HCEC 1CT (cell line): ENCODE data around the gene BUB1.
"Not testable (repeated sequence)": the region's sequence is repeated elsewhere in the genome, so short reads cannot be mapped to it uniquely, and the experiment has no call there.

Experiments
- DNase-seq: peaks from one replicate; pipeline ENCODE4 v3.0.0-alpha.2; 2017

The BUB1 gene

GRCh38 chr2:110653861-110654260 lies 24.0 kb downstream of the BUB1 start:
- no peak for DNase-seq

DNA sequence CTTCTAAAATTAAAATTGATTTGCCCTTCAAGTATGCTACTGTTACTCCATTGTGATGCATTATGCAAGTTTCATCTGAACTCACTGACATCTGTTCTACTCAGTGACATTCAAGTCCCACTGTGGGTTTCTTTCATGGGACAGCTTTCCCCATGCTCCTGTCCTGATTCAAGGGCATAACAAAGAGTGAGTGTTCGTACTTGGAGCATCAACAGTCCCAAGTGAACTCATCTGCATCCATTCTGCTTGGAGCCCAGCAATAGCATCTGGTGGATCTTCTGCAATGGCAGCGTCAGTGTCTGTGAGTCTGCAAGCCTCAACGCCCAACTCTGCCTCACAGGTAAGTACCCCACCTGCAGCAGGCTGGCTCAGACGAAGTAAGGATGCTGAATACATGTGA lies 27.5 kb downstream of the BUB1 start:
- no peak for DNase-seq

- DNase-seq = no peak
These were observed 30.1 kb downstream of the BUB1 start for GRCh38 chr2:110647777-110648176.

DNA sequence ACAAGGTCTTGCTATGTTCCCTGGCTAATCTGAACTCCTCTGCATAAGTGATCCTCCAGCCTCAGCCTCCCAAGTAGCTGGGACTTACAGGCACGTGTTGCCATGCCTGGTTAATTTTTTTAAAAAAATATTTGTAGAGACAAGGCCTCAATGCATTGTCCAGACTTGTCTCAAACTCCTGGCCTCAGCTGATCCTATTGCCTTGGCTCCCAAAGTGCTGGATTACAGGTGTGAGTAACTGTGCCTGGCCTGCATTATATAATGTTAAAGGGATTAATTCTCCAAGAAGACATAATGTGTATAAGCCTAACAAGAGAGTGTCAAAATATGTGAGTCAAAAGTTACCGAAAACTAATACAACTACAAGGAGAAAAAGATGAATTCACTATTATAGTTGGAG lies 32.2 kb downstream of the BUB1 start:
- no peak for DNase-seq

DNA sequence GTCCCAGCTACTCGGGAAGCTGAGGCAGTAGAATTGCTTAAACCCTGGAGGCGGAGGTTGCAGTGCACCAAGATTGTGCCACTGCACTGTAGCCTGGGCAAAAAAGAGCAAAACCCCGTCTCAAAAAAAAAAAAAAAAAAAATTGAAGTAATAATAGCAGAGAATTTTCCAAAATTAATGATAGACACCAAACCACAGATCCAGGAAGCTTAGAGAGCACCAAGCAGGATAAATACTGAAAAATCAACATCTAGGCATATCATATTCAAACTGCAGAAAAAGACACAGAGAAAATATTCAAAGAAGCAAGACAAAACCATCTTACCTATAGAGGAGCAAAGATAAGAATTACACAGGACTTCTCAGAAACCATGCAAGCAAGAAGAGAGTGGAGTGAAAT lies 33.5 kb downstream of the BUB1 start:
- DNase-seq = no peak

DNA sequence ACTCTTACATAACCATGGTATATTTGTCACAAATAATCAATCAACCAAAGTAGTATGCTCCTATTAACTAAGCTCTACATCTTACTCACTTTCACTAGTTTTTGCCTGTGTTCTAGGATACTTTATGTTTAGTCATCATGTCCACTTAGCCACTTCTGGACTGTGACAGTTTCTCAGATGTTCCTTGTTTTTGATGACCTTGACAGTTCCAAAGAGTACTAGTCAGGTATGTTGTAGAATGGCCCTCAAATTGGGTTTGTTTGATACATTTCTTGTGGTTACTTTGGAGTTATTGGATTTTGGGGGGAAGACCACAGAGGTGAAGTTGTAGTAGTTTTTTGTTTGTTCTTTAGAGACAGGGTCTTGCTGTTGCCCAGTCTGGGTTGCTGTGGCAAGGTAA lies 35.5 kb downstream of the BUB1 start:
- DNase-seq = no peak

GRCh38 chr2:110639972-110640371 lies 37.9 kb downstream of the BUB1 start:
- no peak for DNase-seq

DNA sequence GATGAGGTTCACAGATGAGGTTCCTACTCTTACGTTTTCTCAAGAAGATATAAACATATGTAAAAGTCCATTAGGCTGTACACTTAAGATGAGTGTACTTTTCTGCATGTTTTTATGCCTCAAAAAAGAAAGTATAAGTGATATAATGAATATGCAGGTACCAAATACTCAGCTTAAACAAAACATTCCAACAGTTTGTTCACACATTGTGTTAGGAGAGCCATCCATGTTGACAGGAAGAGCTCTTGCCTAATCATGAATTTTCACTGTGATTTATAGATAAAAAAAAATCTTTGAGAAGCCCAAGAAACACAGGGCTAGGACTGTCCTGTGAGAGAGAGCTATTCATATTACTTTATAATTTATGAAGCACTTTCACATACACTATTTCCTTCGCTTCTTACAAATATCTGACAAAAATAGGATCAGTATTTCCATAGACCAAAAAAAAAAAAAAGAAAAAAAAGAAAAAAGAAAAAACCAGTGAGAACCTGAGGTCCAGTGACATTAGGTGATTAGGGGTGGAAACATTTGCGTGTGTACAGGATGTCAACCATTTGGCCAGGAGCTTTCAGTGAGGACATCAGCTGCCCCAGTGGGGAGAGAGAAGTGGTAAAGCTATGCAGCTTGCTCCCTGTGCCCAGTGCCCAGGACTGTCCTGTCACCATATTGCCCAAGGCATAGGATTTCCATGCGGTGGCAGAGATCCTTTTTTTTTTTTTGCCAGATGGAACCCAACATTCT lies 38.7 kb downstream of the BUB1 start:
- no peak for DNase-seq

DNA sequence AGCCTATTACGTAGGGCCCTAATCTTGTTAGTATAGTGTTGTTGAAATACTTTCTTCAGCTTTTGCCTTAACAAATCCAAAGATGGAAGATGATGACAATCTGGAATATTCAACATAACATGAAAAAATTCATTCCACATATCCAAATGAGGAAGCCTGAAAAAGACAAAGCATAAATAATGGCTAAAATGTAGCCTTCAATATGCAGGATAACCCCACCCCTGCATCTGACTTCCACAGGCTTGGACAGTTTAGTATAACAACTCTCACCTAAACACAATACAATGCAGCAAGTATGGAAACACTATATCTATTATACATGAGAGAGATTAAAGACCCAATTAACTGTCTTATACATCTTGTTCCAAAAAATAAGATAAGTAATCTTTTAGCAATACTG lies 39.9 kb downstream of the BUB1 start:
- DNase-seq = no peak

DNA sequence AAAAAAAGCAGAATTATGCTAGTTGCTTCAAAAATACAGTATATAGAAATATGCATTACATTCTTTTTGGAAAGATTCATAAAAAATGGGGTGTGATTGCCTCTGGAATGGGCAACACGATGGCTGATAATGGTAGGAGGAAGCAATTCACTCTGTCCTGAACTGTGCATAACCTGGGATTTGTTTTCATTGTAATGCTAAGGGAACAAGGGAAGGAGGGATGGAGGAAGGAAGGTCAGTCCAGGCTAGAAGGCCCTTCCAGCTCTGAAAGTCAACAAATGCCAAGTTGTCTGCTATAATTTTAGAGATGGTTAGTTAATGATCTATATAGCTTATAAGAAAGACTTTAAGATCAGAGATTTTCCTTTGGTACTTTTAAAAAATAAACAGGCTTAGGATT lies 40.8 kb downstream of the BUB1 start:
- DNase-seq = no peak

- DNase-seq = not testable (repeated sequence)
These were observed 41.8 kb downstream of the BUB1 start for GRCh38 chr2:110635949-110636628.

GRCh38 chr2:110627348-110627747 lies 50.5 kb downstream of the BUB1 start:
- DNase-seq = not testable (repeated sequence)

GRCh38 chr2:110619326-110619939 lies 58.4 kb downstream of the BUB1 start:
- not testable (repeated sequence) for DNase-seq

GRCh38 chr2:110613927-110614326 lies 63.9 kb downstream of the BUB1 start:
- DNase-seq = not testable (repeated sequence)

DNA sequence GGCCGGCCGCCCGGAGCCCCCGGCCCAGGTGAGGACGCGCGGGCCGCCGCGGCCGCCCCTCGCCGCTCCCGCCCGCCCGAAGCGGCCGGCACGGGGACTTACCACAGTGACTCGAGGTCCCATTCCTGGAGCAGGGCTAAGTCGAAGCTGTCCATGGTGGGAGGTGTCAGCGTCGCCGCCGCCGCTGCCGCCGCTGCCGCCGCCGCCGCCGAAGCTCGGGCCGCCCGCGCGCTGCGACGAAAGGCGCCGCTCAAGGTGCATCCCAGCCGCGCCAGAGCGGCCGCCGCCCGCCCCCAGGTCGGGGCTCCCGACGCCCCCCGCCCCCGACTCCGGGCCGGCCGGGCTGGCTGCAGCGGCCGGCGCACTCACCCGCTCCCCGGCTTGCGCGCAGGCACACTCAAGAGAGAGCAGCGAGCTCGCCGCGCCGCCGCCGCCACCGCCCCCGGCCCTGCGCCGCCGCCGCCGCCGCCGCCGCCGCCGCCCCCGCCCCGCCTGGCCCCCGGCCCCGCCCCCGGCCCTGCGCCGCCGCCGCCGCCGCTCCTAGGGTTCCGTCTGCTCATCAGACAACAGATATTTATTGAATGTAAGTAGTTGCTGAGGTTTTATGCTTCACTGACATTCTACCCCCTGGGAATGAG lies 67.1 kb downstream of the BUB1 start:
- DNase-seq = not testable (repeated sequence)

- not testable (repeated sequence) for DNase-seq
These were observed 67.8 kb downstream of the BUB1 start for GRCh38 chr2:110609843-110610612.

DNA sequence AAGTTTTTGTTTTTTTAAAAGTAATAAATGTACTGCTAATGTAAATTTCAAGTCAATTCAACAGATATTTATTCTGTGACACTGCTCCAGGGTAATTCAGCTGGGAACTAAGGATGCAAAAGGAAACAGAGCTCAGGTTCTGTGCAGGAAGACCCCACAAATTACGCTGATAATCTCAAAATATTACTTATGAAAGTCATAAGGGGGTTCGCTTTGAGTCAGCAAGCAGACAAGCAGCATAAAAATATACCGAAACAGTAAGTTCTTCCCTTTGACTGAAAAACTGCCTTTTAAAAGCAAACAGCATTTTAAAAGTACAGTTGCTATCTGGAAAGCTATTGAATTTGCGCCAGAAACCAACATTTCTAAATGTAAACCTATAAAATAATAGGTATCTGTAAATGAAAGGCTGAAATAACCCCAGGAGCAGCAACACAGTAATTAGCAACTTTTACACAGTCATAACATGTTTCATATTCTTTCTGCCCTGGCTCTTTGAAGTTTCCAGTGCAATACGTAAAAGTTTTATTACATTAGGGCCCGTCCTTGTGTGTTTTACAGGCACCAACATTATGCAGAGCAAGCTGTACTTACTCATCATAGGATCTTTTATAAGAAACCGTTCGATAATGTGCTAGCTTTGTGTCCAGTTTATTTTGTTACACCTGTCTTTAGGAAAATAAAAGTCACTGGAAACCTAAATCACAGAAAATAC lies 68.9 kb downstream of the BUB1 start:
- DNase-seq = not testable (repeated sequence)

GRCh38 chr2:110605057-110605456 lies 72.8 kb downstream of the BUB1 start:
- DNase-seq = not testable (repeated sequence)

- not testable (repeated sequence) for DNase-seq
These were observed 73.8 kb downstream of the BUB1 start for GRCh38 chr2:110603917-110604591.

DNA sequence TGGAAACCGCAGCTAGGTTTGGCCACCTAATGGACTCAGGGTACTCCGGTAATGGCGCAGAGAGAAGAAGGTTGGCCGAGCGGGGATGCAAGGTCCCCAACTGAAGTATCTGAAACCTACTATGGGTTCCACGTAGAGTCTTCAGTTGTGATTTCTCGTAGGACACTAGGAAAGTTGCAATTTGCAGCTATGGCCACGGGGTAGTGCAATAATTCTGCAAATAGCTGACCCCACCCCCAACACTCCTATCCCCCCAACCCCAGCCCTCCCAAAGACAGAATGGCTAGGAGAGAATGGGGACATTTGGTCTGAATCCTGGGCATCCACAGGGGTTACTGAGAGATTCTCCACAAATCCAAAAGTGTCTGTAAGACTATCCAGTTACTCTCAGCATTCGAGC lies 75.7 kb downstream of the BUB1 start:
- DNase-seq = not testable (repeated sequence)

GRCh38 chr2:110591973-110592372 lies 85.9 kb downstream of the BUB1 start:
- not testable (repeated sequence) for DNase-seq
